Hepatocyte (in vitro differentiated cells): ENCODE data around the gene CDH4.

Experiments
- EZH2 ChIP-seq: fragments of 200-600 bp; sonication (generic); IDR thresholded peaks from 2 replicates; pipeline ENCODE4 v1.6.1; 2016; ENCODE audit warnings: antibody characterized with exemption, mild to moderate bottlenecking, borderline replicate concordance
- TF ChIP-seq, protein P1 (sequence below): fragments of 200-600 bp; sonication (generic); IDR thresholded peaks from 2 replicates; pipeline ENCODE4 v1.5.1; 2016; ENCODE audit warnings: antibody characterized with exemption, mild to moderate bottlenecking; ENCODE audit not compliant: poor library complexity

DNA sequence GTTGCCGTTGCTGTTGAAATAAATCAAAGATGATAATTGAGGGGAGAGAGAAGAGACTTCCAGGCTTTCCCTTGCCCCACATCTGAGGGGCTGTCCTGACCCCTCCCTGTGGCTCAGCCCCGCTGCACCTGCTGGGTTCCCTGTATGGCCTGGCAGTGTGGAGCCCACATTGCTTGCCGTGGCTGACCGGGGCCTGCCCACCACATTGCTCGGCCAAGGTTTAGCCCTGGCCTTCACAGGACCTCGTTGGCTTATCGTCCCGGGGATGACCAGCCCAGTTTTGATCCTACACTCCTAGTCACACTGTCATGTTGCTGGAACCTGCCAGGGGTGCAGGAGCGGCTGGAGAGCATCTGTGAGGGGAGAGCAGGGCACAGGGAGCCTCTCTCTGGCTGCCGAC is 102.4 kb downstream of the CDH4 start:
- TF ChIP-seq, protein P1, sequence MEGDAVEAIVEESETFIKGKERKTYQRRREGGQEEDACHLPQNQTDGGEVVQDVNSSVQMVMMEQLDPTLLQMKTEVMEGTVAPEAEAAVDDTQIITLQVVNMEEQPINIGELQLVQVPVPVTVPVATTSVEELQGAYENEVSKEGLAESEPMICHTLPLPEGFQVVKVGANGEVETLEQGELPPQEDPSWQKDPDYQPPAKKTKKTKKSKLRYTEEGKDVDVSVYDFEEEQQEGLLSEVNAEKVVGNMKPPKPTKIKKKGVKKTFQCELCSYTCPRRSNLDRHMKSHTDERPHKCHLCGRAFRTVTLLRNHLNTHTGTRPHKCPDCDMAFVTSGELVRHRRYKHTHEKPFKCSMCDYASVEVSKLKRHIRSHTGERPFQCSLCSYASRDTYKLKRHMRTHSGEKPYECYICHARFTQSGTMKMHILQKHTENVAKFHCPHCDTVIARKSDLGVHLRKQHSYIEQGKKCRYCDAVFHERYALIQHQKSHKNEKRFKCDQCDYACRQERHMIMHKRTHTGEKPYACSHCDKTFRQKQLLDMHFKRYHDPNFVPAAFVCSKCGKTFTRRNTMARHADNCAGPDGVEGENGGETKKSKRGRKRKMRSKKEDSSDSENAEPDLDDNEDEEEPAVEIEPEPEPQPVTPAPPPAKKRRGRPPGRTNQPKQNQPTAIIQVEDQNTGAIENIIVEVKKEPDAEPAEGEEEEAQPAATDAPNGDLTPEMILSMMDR, result no peak
- TF ChIP-seq EZH2, result no peak
